ENCODE data around the gene ZSCAN31. TPM values are rescaled to one million over a fixed set of nuclear protein-coding genes. Genes with fewer than 3 reads are reported as not detected.

ZSCAN31 gene
- total RNA-seq, 1 donor from 2014 or later: 4.7 TPM

- no peak for DNase-seq (ENCODE audit: low spot score, unreplicated experiment)
- Mint-ChIP-seq H3K27me3 (no peaks in the 10 kb centered on the region), H3K4me1 (ENCODE audit: low read depth) (peaks cover 10% of the 10 kb centered on the region), H3K36me3 (ENCODE audit: insufficient read depth) (peaks cover 20% of the 10 kb centered on the region), H3K4me3 (ENCODE audit: low read depth) (peak overlapping the region; percentile 93), H3K27ac (no peak overlapping the region), H3K9me3 (ENCODE audit: low read depth) (no peaks in the 10 kb centered on the region)
- no peak for TF ChIP-seq CTCF (IDR thresholded peaks at IDR 0.05; ENCODE audit: unreplicated experiment)
Observed at GRCh38 chr6:28282926-28283325, 53.0 kb downstream of the ZSCAN31 start.

- H3K27ac Mint-ChIP-seq: peak within 1 kb of the TSS; percentile 94
- no peaks in the 10 kb centered on the region for H3K9me3 Mint-ChIP-seq (ENCODE audit: low read depth)
- H3K4me3 Mint-ChIP-seq (ENCODE audit: low read depth): peak within 1 kb of the TSS; percentile 93
- H3K27me3 Mint-ChIP-seq: no peaks in the 10 kb centered on the region
- peak; percentile 72 for DNase-seq (ENCODE audit: low spot score, unreplicated experiment)
- H3K4me1 Mint-ChIP-seq (ENCODE audit: low read depth): peaks cover 10% of the 10 kb centered on the region
- H3K36me3 Mint-ChIP-seq (ENCODE audit: insufficient read depth): peaks cover 10% of the 10 kb centered on the region
- TF ChIP-seq CTCF (IDR thresholded peaks at IDR 0.05; ENCODE audit: unreplicated experiment): no peak
Observed at GRCh38 chr6:28281288-28282064, 54.5 kb downstream of the ZSCAN31 start, which contains the start of gene PGBD1. PGBD1 (plus strand) TSS chr6:28281572; CDS start chr6:28283814, 2,242 bp downstream.

GRCh38 chr6:28280595-28281287 is 55.2 kb downstream of the ZSCAN31 start:
- H3K27ac Mint-ChIP-seq: no peak overlapping the region
- no peaks in the 10 kb centered on the region for H3K9me3 Mint-ChIP-seq (ENCODE audit: low read depth)
- H3K4me3 Mint-ChIP-seq (ENCODE audit: low read depth): peak overlapping the region; percentile 93
- H3K36me3 Mint-ChIP-seq (ENCODE audit: insufficient read depth): peaks cover 12% of the 10 kb centered on the region
- peaks cover 10% of the 10 kb centered on the region for H3K4me1 Mint-ChIP-seq (ENCODE audit: low read depth)
- TF ChIP-seq CTCF (IDR thresholded peaks at IDR 0.05; ENCODE audit: unreplicated experiment): no peak
- H3K27me3 Mint-ChIP-seq: no peaks in the 10 kb centered on the region
- no peak for DNase-seq (ENCODE audit: low spot score, unreplicated experiment)

GRCh38 chr6:28277746-28278145 is 58.2 kb downstream of the ZSCAN31 start:
- H3K9me3 Mint-ChIP-seq (ENCODE audit: low read depth): no peaks in the 10 kb centered on the region
- no peak overlapping the region for H3K4me3 Mint-ChIP-seq (ENCODE audit: low read depth)
- H3K27me3 Mint-ChIP-seq: no peaks in the 10 kb centered on the region
- DNase-seq (ENCODE audit: low spot score, unreplicated experiment): no peak
- H3K27ac Mint-ChIP-seq: no peak overlapping the region
- H3K4me1 Mint-ChIP-seq (ENCODE audit: low read depth): peaks cover 10% of the 10 kb centered on the region
- no peak for TF ChIP-seq CTCF (IDR thresholded peaks at IDR 0.05; ENCODE audit: unreplicated experiment)
- H3K36me3 Mint-ChIP-seq (ENCODE audit: insufficient read depth): peaks cover 17% of the 10 kb centered on the region

- TF ChIP-seq CTCF (IDR thresholded peaks at IDR 0.05; ENCODE audit: unreplicated experiment): no peak
- Mint-ChIP-seq H3K27me3 (no peaks in the 10 kb centered on the region), H3K36me3 (ENCODE audit: insufficient read depth) (peaks cover 25% of the 10 kb centered on the region), H3K4me1 (ENCODE audit: low read depth) (no peaks in the 10 kb centered on the region), H3K27ac (no peak overlapping the region), H3K4me3 (ENCODE audit: low read depth) (no peak overlapping the region), H3K9me3 (ENCODE audit: low read depth) (no peaks in the 10 kb centered on the region)
- no peak for DNase-seq (ENCODE audit: low spot score, unreplicated experiment)
Observed at GRCh38 chr6:28274888-28275287, 61.1 kb downstream of the ZSCAN31 start.

Other genes with a start within 250 kb of the ZSCAN31 start
- 19.6 and 20.2 TPM in 2 replicates for gene ZSCAN16, start 211.5 kb downstream of the ZSCAN31 start, total RNA-seq
- 45.2 and 47.6 TPM in 2 replicates for gene ZKSCAN8, start 194.3 kb downstream of the ZSCAN31 start, total RNA-seq
- 38.5 and 40.1 TPM in 2 replicates for gene ZSCAN9, start 110.9 kb downstream of the ZSCAN31 start, total RNA-seq
- 9.0 and 9.2 TPM in 2 replicates for gene ZKSCAN4, start 83.9 kb downstream of the ZSCAN31 start, total RNA-seq
- gene NKAPL, start 76.9 kb downstream of the ZSCAN31 start, total RNA-seq: 0.24 TPM in 1 of 2 replicates, not detected in the other
- gene ZSCAN26, start 69.0 kb downstream of the ZSCAN31 start, total RNA-seq: 25.9 and 27.5 TPM in 2 replicates
- gene PGBD1, start 54.6 kb downstream of the ZSCAN31 start, total RNA-seq: 11.4 and 11.7 TPM in 2 replicates
- gene ZKSCAN3, start 13.8 kb upstream of the ZSCAN31 start, total RNA-seq: 17.9 and 19.7 TPM in 2 replicates
- gene ZSCAN12, start 63.6 kb upstream of the ZSCAN31 start, total RNA-seq: 16.3 and 17.5 TPM in 2 replicates
- 21.4 and 22.6 TPM in 2 replicates for gene ZSCAN23, start 107.3 kb upstream of the ZSCAN31 start, total RNA-seq
- gene GPX6, start 179.6 kb upstream of the ZSCAN31 start, total RNA-seq: not detected in 2 replicates
- gene GPX5, start 189.7 kb upstream of the ZSCAN31 start, total RNA-seq: not detected in 2 replicates

All from progenitor cell of endocrine pancreas (in vitro differentiated cells).